PC-3 (cell line): Measurements from ENCODE around the gene UNG. TPM values are rescaled to one million over a fixed set of nuclear protein-coding genes. Genes with fewer than 3 reads are reported as not detected.

Experiments used
- ATAC-seq: fragments of 200-7000 bp; cut with Tn5 transposase; 2 replicates; pipeline ENCODE4 v1.9.1; 2020; ENCODE audit warnings: mild to moderate bottlenecking, moderate library complexity
- BruUV-seq: library from RNA; stranded (reverse); fragments of 400-500 nt; replicated peaks from 2 replicates; lab custom pipeline; 2021; lab: Mats Ljungman, UMichigan
- CTCF ChIA-PET: fragments of 300-600 bp; sonication (Branson Sonifier 250); formaldehyde crosslinking; loops from one replicate; lab custom pipeline; 2022; ENCODE audit warnings: antibody characterized with exemption; lab: Charles Lee
- POLR2A ChIA-PET: fragments of 300-600 bp; sonication (Branson Sonifier 250); formaldehyde crosslinking; loops from one replicate; lab custom pipeline; 2022; ENCODE audit warnings: antibody characterized with exemption; ENCODE audit not compliant: unreplicated experiment; lab: Charles Lee
- DNase-seq: peaks from one replicate; pipeline ENCODE4 v3.0.0-alpha.2; 2015
- H2AFZ ChIP-seq: fragments of 300-600 bp; sonication (generic); 2 replicates; pipeline ENCODE4 v1.6.0; 2016; ENCODE audit warnings: antibody characterized with exemption, low read length
- H3F3A ChIP-seq: fragments of 300-600 bp; sonication (generic); one replicate; pipeline ENCODE4 v1.6.0; 2017; ENCODE audit warnings: antibody characterized with exemption, low read length, control low read depth, mild to moderate bottlenecking; ENCODE audit not compliant: unreplicated experiment
- H3K27ac ChIP-seq: fragments of 300-600 bp; sonication (generic); 2 replicates; pipeline ENCODE4 v1.5.1; 2016; ENCODE audit warnings: mild to moderate bottlenecking, low read length
- H3K27me3 ChIP-seq: fragments of 300-600 bp; sonication (generic); 2 replicates; pipeline ENCODE4 v1.6.1; 2016; ENCODE audit warnings: low read length, mixed read lengths
- H3K36me3 ChIP-seq: fragments of 300-600 bp; sonication (generic); 2 replicates; pipeline ENCODE4 v1.6.1; 2016; ENCODE audit warnings: low read depth, mixed run types, low read length, mixed read lengths
- H3K4me1 ChIP-seq: fragments of 300-600 bp; sonication (generic); 2 replicates; pipeline ENCODE4 v1.5.1; 2016; ENCODE audit warnings: low read length; ENCODE audit not compliant: insufficient read depth
- H3K4me2 ChIP-seq: fragments of 300-600 bp; sonication (generic); 2 replicates; pipeline ENCODE4 v1.6.0; 2016; ENCODE audit warnings: low read length
- H3K4me3 ChIP-seq: fragments of 300-600 bp; sonication (generic); 2 replicates; pipeline ENCODE4 v1.5.1; 2016; ENCODE audit warnings: mild to moderate bottlenecking, low read length, mixed read lengths
- H3K79me2 ChIP-seq: fragments of 300-600 bp; sonication (generic); 2 replicates; pipeline ENCODE4 v1.6.1; 2017; ENCODE audit warnings: low read length, mixed read lengths
- H3K9ac ChIP-seq: fragments of 300-600 bp; sonication (generic); 2 replicates; pipeline ENCODE4 v1.6.0; 2016; ENCODE audit warnings: mild to moderate bottlenecking, low read length
- H3K9me2 ChIP-seq: fragments of 300-600 bp; sonication (generic); replicated peaks from 2 replicates; pipeline ENCODE4 v1.6.1; 2016; ENCODE audit warnings: mixed run types, low read length, mixed read lengths
- H3K9me3 ChIP-seq: fragments of 300-600 bp; sonication (generic); 2 replicates; pipeline ENCODE4 v1.6.1; 2016; ENCODE audit warnings: low read length, mixed read lengths
- H4K20me1 ChIP-seq: fragments of 300-600 bp; sonication (generic); 2 replicates; pipeline ENCODE4 v1.6.1; 2016; ENCODE audit warnings: low read length, mixed read lengths
- EZH2 ChIP-seq: fragments of 300-600 bp; sonication (generic); IDR thresholded peaks from one replicate; pipeline ENCODE4 v1.6.1; 2017; ENCODE audit warnings: antibody characterized with exemption, mild to moderate bottlenecking, low read length; ENCODE audit not compliant: unreplicated experiment
- EZH2phosphoT487 ChIP-seq: fragments of 300-600 bp; sonication (generic); IDR thresholded peaks from 2 replicates; pipeline ENCODE4 v1.6.1; 2018; ENCODE audit warnings: mild to moderate bottlenecking, antibody characterized with exemption, low read length, borderline replicate concordance
- intact Hi-C: fragments of 100-400 bp; cut with micrococcal nuclease; formaldehyde crosslinking; loops from 2 replicates; pipeline ENCODE4 v1.9.0; 2023
- total RNA-seq: library from RNA; depleted of rRNA; stranded (reverse); fragments of >200 nt; gene quantifications from 2 replicates; pipeline ENCODE4 v1.2.3, GENCODE V29; 2014
- TF ChIP-seq, protein P1 (sequence below): fragments of 300-600 bp; sonication (generic); conservative IDR thresholded peaks from 2 replicates; pipeline ENCODE4 v1.5.1; 2017; ENCODE audit warnings: antibody characterized with exemption, low read depth, mild to moderate bottlenecking, low read length

Gene UNG
- total RNA-seq, 1 experiment from 2014 or later: 168 TPM

DNA sequence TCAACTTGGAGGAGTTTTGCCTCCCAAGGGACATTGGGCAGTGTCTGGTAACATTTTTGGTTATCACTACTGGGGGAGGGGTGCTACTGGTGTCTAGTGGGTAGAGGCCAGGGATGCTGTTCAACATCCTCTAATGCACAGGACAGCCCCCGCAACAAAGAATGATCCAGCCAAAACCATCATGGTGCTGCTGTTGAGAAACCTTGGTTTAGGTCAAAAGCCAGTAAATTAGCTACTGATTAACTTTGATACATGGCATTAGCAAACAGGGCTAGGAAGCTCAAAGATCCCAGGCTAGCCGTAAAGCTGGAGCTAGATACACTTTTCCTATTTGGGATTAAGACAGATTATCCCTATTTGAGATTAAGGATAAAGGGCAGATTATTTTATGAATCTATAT is 13.0 kb upstream of the UNG start:
- TF ChIP-seq EZH2 (no peak), EZH2phosphoT487 (no peak)
- TF ChIP-seq, protein P1, sequence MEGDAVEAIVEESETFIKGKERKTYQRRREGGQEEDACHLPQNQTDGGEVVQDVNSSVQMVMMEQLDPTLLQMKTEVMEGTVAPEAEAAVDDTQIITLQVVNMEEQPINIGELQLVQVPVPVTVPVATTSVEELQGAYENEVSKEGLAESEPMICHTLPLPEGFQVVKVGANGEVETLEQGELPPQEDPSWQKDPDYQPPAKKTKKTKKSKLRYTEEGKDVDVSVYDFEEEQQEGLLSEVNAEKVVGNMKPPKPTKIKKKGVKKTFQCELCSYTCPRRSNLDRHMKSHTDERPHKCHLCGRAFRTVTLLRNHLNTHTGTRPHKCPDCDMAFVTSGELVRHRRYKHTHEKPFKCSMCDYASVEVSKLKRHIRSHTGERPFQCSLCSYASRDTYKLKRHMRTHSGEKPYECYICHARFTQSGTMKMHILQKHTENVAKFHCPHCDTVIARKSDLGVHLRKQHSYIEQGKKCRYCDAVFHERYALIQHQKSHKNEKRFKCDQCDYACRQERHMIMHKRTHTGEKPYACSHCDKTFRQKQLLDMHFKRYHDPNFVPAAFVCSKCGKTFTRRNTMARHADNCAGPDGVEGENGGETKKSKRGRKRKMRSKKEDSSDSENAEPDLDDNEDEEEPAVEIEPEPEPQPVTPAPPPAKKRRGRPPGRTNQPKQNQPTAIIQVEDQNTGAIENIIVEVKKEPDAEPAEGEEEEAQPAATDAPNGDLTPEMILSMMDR: no peak
- peaks cover 36% of the 10 kb centered on the region for H3K36me3 ChIP-seq
- H3F3A ChIP-seq: no peaks in the 10 kb centered on the region
- H3K27me3 ChIP-seq: no peaks in the 10 kb centered on the region
- H3K4me1 ChIP-seq: 0 out of 2 replicates have a peak, but pooled peaks cover 10% of the 10 kb centered on the region
- no peak overlapping the region for H3K27ac ChIP-seq
- H3K9me3 ChIP-seq: no peaks in the 10 kb centered on the region
- ChIA-PET CTCF (interaction anchor here (0.7 kb wide), 1 partner anchor 135 kb away, joined by 3 read pairs; no protein-coding TSS in a partner anchor), POLR2A (no interaction called here)
- H3K79me2 ChIP-seq: no peaks in the 10 kb centered on the region
- BruUV-seq: no TSS peak
- H3K9me2 ChIP-seq: no peaks in the 10 kb centered on the region
- H4K20me1 ChIP-seq: no peaks in the 10 kb centered on the region
- H2AFZ ChIP-seq: no peak overlapping the region
- H3K4me2 ChIP-seq: no peak overlapping the region
- DNase-seq (no peak), ATAC-seq (no peak)
- intact Hi-C loops: no loop called here
- H3K4me3 ChIP-seq: no peak overlapping the region
- no peak overlapping the region for H3K9ac ChIP-seq

DNA sequence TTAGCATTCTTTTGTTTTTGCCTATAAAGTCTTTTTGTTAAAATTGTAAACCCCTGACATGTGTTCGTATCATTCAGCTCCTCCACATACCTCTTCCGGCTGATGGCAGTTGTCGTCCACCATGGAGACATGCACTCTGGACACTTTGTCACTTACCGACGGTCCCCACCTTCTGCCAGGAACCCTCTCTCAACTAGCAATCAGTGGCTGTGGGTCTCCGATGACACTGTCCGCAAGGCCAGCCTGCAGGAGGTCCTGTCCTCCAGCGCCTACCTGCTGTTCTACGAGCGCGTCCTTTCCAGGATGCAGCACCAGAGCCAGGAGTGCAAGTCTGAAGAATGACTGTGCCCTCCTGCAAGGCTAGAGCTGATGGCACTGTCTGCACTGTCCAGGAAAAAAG is 11.8 kb upstream of the UNG start:
- no peaks in the 10 kb centered on the region for H4K20me1 ChIP-seq
- no peaks in the 10 kb centered on the region for H3K27me3 ChIP-seq
- H3K4me1 ChIP-seq: peaks cover 16% of the 10 kb centered on the region
- intact Hi-C loops: no loop called here
- no peak overlapping the region for H3K4me3 ChIP-seq
- H3K27ac ChIP-seq: no peak overlapping the region
- H3F3A ChIP-seq: no peaks in the 10 kb centered on the region
- H3K79me2 ChIP-seq: peaks cover 6% of the 10 kb centered on the region
- BruUV-seq: TSS peak; percentile 7
- DNase-seq (no peak), ATAC-seq (no peak)
- no peak overlapping the region for H3K4me2 ChIP-seq
- H3K36me3 ChIP-seq: peaks cover 39% of the 10 kb centered on the region
- CTCF ChIA-PET: no interaction called here
- no peaks in the 10 kb centered on the region for H3K9me2 ChIP-seq
- TF ChIP-seq EZH2 (no peak), EZH2phosphoT487 (no peak)
- TF ChIP-seq, protein P1: no peak
- POLR2A ChIA-PET: no interaction called here
- H3K9me3 ChIP-seq: no peaks in the 10 kb centered on the region
- no peak overlapping the region for H2AFZ ChIP-seq
- H3K9ac ChIP-seq: no peak overlapping the region

DNA sequence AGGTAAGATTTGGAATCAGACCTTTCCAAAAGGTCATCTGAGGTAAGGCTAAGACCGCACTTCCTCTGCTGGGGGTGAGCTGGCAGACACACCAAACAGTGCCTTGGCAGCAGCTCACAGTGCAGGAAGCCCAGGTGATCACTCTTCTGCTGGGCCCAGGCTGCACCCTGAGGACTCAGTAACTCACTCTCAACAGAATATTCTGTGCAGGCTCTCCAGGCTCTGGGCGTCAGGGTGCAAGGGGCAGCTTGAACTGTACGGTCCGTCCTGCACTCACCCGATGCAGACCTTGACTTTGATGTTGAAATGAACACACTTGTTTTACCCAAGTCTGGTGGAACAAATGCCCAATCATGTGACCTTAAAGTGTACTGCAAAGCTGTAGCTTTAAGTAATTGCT is 10.1 kb upstream of the UNG start:
- ATAC-seq (peak; percentile 41; the same call in 1 of the 2 replicates), DNase-seq (no peak)
- no peak overlapping the region for H3K9ac ChIP-seq
- no peak overlapping the region for H2AFZ ChIP-seq
- no peaks in the 10 kb centered on the region for H3K27me3 ChIP-seq
- peaks cover 30% of the 10 kb centered on the region for H3K36me3 ChIP-seq
- no peaks in the 10 kb centered on the region for H4K20me1 ChIP-seq
- ChIA-PET POLR2A (no interaction called here), CTCF (interaction anchor here (0.6 kb wide), 1 partner anchor 94 kb away, joined by 3 read pairs; no protein-coding TSS in a partner anchor)
- H3K4me3 ChIP-seq: no peak overlapping the region
- H3K9me2 ChIP-seq: no peaks in the 10 kb centered on the region
- BruUV-seq: no TSS peak
- H3F3A ChIP-seq: no peaks in the 10 kb centered on the region
- H3K27ac ChIP-seq: no peak overlapping the region
- H3K4me2 ChIP-seq: no peak overlapping the region
- peaks cover 29% of the 10 kb centered on the region for H3K4me1 ChIP-seq
- no peak for TF ChIP-seq EZH2
- TF ChIP-seq, protein P1: no peak
- no peak for TF ChIP-seq EZH2phosphoT487
- intact Hi-C loops: no loop called here
- H3K9me3 ChIP-seq: no peaks in the 10 kb centered on the region
- peaks cover 21% of the 10 kb centered on the region for H3K79me2 ChIP-seq
